HG03135 (cell line): ENCODE measurements around the gene DZANK1.
"Not testable (repeated sequence)": the region's sequence is repeated elsewhere in the genome, so short reads cannot be mapped to it uniquely, and the experiment has no call there.

Source experiments
- ATAC-seq: cut with Tn5 transposase; IDR thresholded peaks from one replicate; pipeline ENCODE4 v1.9.1; 2021; ENCODE audit warnings: mild to moderate bottlenecking, moderate library complexity; ENCODE audit not compliant: unreplicated experiment

The DZANK1 gene

DNA sequence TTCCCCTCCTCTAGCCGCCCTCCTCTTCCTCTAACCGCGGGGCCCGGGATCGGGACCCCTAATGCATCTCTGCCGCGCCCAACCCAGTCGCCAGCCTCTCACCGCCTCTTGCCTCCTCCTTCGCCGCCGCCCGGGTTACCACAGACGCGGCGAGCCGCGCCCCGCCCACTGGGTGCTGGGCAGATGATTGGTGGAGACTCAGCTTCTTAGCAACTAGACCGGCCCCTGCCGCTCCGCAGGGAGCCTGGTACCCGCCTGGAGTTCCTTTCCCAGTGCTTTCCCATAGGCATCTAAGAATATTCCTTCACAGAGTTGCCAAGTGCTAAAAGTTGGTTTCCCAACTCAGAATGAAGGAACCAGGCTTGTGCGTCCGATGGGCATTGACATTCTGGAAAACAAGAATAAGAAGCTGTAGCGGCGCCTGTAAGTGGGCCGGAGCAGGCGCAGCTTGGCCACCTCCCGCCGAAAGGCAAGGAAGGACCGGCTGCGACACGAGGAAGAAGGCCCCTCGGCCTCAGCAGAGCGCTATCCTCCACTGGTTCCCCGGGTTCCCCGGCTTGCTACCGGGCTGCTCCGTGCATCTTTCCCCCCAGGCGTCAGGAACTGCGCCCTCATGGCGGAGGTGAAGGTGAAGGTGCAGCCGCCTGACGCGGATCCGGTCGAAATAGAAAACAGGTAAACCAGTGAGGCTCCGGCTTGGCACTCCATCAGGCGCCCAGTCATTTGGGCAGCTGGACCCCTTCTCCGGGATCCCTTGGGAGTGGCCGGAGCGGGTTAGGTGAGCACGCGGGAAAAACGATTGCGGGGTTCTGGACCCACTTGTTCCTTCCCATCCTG is at the start of gene DZANK1, which contains the start of gene POLR3F:
TSS of gene DZANK1 (minus strand) at position 137 of the 837 bp plus-strand sequence. CDS start 1,672 bp downstream, outside the sequence.
TSS of gene POLR3F (plus strand) at position 497 of the 837 bp plus-strand sequence. CDS start at position 614, 117 bp downstream.
- ATAC-seq = peak; percentile 95

DNA sequence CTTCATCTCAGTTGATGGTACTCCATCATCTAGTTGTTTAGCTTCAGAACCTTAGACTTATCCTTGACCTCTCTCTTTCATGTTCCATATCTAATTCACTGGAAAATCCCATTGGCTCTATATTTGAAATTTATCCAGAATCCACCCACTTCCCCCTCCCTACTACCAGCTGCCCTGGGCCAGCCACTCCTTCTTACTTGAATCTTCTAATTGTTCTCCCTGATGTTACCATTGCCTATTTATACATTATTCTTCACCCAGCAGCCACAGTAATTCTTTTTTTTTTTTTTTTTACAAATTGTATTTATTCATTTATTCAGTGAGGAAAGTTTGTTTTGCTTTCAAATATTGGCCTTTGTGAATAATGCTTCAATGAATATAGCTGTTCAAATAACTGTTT is 49.1 kb upstream of the DZANK1 start:
- no peak for ATAC-seq

DNA sequence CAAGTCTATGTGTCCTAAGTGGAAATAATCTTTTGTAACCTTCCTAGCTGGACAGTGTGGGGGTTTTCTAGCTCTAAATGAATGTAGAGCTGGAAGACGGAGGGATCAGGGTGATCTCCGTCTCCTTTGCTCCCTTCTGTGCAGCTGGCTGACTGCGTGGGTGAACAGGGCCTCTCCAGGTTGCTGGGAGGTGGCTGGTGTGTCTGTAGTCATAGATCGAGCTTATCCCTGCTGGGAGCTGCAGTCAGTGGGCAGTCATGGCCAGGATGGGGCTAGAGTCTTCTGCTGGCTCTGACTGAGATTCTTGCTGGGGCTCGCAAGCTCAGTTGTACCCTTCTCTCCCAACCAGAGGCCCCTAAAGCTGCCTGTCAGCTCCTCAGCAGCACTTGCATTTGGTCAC is 47.3 kb upstream of the DZANK1 start:
- ATAC-seq = no peak

DNA sequence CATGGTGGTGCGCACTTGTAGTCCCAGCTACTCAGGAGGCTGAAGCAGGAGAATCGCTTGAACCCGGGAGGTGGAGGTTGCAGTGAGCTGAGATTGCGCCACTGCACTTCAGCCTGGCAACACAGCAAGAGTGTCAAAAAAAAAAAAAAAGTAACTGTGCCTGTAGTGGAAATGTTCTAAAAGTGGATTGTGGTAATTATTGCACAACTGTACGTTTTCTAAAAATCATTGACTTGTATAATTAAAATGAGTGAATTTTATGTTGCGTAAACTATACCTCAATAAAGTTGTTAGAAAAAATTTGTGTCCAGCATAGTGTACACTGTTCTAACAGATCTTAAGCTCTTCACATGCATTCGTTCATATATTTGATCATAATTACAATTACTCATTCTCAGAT is 46.4 kb upstream of the DZANK1 start:
- no peak for ATAC-seq

DNA sequence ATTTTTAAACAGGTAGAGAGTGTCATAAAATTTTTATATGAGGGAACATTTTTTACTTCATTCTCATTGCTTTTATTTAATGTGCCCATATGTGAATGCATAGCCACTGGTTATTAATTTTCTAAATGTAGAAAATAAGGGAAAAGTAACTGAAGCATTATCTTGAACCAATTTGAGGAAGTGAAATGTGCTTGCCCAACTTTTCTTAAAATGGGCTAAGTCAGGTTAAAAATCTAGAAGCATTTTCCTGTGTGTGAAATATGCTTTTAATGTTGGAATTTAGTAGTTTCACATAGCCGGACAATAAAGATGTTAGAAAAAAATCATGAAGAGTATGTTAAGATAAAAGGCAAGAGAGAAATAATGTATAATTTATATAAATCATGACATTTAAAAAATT is 44.7 kb upstream of the DZANK1 start:
- ATAC-seq = no peak

DNA sequence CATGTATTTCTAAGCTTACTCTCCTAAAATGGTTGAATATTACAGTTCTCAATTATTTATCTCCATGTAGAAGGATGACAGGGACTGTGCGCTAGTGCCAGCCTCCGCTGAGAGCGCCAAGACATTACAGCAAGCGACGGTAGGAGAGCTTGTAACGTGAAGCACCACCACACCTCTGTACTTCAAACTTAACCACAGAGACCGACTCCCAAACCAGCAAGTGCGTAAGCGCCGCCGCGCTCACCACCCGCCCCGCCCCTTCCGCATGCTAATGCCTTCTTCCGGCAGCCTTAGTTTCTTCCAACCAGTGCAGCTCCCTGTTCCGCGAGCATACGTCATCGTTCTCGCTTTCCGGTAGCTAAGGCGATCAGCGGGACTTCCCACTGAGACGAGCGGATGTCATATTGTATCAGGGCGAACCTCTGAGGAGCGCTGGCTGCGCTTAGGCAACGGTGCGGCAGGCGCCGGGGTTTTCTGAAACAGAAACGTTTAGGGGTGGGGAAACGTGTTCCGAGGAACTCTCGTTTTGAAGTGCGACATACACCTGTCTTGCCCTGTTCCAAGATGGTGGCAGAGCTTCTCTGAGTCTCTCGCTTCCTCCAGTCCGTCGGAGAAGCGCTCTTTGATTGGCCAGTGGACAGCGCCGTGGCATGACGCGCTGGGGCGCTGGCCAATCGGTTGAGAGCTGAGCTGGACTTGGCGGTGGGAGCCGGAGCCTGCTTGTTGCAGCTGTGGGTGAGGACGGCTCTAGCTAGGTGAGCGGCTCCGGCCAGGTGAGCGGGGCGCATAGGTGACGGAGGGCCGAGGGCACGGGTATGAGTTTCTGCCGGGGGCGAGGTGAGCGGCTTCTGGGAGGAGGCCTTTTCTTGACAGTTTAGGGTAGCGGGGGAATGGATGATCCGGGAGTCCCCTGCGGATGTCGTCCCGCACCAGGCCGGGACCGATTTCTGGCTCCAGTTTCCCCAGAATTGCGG is 40.7 kb upstream of the DZANK1 start, which contains the start of gene SEC23B:
TSS of gene SEC23B (plus strand) at position 723 of the 974 bp plus-strand sequence. CDS start 2,896 bp downstream, outside the sequence.
- ATAC-seq = peak; percentile 96

DNA sequence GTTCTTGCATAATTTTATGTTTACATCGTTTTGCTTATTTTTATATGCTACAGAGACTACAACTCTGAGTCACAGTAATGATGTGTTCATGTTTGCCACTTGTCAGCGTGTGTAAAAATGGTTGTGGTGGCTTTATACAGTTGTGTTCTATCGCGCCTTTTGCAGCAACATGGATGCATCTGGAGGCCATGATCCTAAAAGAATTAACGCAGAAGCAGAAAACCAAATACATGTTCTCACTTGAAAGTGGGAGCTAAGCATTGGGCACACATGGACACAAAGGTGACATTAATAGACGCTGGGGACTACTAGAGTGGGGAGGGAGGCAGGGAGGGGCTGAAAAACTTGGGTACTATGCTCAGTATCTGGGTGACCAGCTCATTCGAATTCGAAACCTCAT is 39.9 kb upstream of the DZANK1 start:
- ATAC-seq = no peak

DNA sequence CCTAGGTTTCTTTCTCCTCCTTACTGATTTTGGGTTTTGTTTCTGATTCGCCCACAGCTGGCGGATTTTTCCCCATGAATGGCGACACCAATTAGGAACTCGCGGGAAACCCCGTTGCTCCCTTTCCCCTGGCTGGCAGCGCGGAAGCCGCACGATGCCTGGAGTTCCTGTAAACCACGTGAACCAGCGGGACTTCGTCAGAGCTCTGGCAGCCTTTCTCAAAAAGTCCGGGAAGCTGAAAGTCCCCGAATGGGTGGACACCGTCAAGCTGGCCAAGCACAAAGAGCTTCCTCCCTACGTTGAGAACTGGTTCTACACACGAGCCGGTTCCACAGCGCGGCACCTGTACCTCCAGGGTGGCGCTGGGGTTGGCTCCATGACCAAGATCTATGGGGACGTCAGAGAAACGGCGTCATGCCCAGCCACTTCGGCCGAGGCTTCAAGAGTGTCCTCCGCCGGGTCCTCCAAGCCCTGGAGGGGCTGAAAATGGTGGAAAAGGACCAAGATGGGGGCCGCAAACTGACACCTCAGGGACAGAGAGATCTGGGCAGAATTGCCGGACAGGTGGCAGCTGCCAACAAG is 37.7 kb upstream of the DZANK1 start:
- no peak for ATAC-seq

DNA sequence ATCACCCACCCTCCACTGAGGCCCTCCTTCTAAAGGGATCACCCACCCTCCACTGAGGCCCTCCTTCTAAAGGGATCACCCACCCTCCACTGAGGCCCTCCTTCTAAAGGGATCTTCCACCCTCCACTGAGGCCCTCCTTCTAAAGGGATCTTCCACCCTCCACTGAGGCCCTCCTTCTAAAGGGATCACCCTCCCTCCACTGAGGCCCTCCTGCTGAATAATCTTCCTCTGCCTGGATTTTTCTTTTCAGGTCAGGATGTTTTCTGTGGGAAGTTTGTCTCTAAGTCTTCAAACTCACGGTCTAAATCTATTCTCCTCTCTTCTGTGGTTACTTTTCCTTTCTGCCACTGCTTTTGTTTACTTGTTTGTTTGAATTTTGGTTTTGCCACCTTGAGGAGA is 34.8 kb upstream of the DZANK1 start:
- not testable (repeated sequence) for ATAC-seq

DNA sequence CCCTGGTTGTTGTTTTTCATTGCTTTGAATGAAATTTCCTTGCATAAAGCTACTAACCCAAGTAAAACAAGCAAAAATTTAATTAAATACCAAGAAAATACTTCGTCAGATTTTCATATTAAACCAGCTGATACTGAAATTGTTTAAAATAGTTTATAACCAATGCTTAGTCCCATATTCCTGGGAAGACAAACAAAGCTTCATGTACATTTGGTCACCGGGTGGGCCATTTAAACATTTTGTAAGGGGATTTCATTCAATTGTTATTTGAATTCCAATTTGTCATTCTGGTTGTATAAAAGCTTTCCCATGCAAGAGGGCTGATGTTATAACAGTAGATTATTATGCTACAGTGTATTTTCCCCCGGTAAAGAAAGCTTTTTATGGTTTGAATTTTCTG is 30.8 kb upstream of the DZANK1 start:
- no peak for ATAC-seq

DNA sequence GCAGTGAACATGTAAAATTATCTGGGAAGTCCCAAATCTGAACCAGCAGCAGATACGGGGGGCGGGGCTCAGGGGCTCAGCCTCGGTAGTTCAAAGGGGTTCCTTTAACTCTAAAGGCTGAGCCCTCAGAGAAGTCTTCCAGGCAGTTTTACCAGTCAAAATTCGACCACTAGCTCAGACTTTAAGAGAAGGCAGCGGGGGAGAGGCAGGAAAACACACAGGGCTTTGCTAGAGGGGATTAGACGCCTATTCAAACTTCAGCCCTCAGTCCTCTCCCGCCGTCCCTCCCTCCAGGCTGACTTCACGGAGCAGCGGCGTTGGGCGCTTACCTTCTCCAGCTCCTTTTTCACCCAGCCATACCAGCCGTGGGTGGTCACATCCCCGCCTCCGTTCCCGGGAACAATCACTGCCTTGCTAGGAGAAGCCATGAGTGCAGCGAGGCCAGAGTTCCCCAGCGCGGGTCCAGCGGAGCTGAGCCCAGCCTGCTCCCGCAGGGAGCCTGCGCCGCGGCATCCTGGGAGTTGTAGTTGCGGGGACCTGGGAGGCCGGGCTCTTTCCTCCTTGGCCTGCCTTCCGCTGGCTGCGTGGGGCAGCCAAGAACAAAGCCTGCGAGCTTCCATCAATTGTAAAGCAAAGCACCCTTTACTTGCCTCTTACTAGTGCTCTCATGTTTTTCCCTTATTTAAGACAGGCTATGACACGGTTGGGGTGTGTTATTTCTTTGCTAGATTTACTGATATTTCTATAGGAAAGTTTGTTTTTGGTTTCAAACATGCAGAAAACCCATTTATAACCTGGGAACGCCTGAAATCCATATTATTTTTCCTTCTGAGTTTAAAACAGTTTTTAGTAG is 30.1 kb upstream of the DZANK1 start, which contains the start of gene RBBP9:
TSS of gene RBBP9 (minus strand) at position 486 of the 853 bp plus-strand sequence. CDS start at position 428, 58 bp downstream.
- ATAC-seq = peak; percentile 94

DNA sequence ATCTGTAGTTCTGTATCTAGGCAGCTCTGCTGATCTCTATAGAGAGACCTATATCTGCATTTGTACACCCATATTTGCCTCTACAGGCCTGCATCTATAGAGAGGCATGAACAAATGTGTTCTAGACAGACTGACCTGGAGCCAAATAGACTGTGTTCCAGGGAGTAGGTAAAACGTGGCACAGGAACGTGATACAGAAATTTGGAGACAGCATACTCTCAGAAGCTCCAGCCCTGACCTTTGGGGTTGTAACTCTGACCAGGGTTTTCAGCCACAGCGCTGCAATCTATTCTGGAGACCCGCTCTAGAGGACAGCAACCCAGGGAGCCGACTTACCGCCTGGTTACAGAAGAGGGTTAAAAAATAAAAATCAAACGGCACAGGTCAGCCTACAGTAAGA is 29.2 kb upstream of the DZANK1 start:
- ATAC-seq = no peak

DNA sequence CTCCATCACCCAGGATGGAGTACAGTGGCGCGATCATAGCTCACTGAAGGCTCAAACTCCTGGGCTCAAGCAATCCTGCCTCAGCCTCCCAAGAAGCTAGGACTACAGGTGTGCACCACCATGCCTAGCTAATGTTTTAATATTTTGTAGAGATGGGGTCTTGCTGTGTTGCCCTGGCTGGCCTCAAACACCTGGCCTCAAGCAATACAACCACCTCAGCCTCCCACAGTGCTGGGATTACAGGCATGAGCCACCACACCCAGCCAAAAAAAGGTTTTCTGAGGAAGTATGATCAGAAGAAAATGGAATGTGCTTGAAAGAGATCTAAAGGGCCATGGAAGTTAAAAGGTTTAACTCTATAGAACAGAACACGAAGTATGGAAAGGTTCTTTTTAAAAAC is 21.5 kb upstream of the DZANK1 start:
- no peak for ATAC-seq

DNA sequence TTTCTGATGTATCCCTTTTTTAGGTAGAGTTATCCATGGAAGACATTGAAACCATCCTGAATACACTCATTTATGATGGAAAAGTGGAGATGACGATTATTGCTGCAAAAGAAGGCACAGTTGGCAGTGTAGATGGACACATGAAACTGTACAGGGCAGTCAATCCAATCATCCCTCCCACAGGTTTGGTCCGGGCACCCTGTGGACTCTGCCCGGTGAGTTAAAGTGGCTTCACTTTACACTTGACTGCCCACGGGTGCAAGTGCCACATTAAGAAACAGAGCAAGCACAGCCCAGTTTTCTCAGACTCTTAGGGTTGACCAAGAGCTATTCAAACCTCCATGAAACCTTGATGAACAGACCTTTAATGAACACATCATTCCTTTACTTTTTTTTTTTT is 14.8 kb upstream of the DZANK1 start:
- ATAC-seq = no peak

DNA sequence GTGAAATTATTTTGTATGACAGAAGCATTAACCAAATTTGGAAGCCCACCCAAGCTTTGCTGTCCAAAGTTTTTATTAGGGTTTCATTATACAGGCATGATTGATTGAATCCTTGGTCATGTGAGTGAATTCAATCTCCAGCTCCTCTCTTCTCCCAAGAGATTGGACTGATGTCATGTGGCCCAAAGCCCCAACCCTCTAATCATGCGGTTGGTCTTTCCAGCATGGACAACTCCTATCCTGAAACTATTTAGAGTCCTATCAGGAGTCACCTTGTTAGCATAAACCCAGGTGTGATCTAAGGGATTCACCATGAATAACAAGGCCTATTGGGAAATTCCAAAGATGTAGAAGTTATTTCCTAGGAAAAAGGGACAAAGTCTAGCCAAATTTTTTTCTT is 11.0 kb upstream of the DZANK1 start:
- no peak for ATAC-seq

DNA sequence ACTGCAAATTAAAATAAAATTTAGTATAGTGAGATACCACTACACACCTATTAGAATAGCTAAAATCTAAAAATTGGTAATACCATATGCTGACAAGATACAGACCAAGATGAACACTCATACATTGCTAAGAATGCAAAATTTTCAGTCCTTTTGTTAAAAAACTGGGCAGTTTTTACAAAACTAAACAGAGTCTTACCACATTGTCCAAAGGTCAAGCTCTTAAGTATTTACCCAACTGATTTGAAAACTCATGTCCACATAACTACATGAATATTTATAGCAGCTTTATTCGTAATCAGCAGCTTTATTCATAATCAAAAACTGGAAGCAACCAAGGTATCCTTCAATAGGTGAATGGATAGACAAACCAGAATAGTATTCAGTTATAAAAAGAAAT is 10.4 kb upstream of the DZANK1 start:
- ATAC-seq = no peak

DNA sequence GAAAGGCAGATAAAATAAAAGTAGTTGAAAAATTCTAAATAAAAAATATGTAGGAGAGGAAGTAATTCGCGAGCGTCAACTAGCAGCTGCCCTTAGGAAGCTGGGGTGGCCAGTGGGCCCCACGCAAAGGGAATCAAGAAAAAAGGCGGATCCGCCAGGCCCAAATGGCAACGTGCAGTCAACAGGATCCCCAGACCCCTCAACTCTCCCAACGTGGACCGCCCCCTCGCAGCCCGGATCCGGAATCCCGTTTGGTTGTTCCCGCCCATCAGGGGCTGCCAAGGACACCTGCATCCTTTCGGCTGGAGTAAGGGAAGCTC is 296 bp downstream of the DZANK1 start:
- ATAC-seq = peak; percentile 21

DNA sequence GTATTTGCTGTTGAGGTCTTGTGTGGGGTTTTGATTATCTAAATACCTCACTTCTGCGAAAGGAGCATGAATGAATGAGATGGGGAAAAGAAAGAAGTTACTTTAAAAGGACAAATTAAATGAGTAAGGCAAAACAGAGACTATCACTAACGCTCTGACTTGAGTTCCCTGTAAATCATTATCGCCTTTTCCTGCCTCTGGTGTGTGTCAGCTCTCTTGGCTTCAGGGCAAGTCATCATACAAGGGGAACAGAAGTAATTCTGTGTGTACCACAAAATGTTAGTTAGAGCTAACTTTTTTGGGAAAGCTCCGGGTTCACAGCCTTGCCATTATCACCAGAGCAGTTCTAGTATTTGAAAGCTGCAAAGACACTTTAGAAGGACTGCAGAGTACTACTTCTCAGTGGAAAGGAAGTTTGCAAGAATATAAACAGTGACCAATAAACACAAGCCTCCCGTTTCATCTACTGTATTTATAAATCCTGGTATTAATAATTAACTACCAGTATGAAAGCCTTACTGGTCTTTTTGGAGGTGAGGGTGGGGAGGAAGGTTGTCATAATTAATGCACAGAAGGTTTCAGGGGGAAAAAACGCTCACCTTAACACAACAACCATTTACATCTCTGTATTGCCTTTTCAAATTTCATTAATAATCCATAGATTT is 1.2 kb downstream of the DZANK1 start:
- no peak for ATAC-seq

DNA sequence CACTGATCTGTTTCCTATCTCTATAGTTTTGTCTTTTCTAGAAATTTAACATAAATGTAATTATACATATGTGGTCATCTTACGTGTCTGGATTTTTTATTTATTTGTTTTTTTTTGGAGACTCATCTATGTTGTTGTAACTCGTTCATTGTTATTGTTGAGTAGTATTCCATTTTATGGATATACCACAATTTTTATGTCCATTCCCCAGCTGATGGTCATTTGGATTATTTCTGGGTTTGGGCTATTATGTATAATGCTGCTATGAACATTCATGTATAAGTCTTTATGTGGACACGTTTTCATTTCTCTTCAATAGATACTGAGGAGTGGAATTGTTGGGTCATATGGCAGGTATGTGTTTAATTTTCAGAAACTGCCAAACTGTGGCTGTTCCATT is 10.2 kb downstream of the DZANK1 start:
- ATAC-seq = no peak

DNA sequence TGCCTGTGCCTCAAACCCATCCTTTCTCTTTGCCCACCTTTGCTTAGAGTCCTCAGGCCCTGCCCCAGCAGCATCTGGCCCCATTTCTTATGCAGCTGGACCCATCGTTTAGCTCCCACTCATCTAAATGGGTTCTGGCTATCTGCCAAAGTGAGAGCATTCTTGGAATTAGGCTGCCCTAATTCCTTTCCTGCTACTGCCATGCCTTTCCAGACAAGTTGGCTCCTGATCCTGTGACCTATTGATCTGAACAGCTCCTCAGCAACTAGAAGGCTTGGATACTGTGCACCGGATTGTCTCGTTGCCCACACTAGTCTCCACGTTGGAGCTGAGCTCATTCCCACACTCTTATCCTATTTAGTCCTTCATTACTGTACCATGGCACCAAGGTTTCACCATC is 22.9 kb downstream of the DZANK1 start:
- ATAC-seq = no peak
